C4-2B (cell line): ENCODE measurements around the gene AGAP1.

Experiments
- ZFX ChIP-seq: fragments of 450-650 bp; IDR thresholded peaks from 2 replicates; pipeline ENCODE4 v1.6.1; 2017
- TF ChIP-seq, protein P1 (sequence below): fragments of 450-650 bp; conservative IDR thresholded peaks from 2 replicates; pipeline ENCODE4 v1.5.1; 2017; ENCODE audit warnings: mild to moderate bottlenecking

DNA sequence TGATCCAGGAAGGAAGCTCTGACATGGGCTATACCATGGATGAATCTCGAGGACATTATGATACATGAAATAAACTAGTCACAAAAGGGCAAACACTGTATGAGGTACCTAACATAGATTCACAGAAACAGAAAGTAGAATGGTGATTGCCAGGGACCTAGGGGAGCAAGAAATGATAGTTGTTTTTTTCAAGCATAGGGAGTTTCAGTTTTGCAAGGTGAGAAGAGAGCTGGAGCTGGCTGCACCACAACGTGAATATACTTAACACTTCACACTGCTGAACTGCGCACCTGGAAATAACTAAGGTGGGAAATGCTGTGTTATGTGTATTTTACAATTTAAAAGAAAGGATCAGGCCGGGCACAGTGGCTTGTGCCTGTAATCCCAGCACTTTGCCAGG lies 13.2 kb upstream of the AGAP1 start:
- TF ChIP-seq, protein P1, sequence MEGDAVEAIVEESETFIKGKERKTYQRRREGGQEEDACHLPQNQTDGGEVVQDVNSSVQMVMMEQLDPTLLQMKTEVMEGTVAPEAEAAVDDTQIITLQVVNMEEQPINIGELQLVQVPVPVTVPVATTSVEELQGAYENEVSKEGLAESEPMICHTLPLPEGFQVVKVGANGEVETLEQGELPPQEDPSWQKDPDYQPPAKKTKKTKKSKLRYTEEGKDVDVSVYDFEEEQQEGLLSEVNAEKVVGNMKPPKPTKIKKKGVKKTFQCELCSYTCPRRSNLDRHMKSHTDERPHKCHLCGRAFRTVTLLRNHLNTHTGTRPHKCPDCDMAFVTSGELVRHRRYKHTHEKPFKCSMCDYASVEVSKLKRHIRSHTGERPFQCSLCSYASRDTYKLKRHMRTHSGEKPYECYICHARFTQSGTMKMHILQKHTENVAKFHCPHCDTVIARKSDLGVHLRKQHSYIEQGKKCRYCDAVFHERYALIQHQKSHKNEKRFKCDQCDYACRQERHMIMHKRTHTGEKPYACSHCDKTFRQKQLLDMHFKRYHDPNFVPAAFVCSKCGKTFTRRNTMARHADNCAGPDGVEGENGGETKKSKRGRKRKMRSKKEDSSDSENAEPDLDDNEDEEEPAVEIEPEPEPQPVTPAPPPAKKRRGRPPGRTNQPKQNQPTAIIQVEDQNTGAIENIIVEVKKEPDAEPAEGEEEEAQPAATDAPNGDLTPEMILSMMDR: no peak
- TF ChIP-seq ZFX: no peak
